PC-9 (cell line): Measurements from ENCODE around the gene AUTS2.

Source experiments
- EZH2 ChIP-seq: fragments of 200-600 bp; sonication (generic); IDR thresholded peaks from 2 replicates; pipeline ENCODE4 v1.8.0; 2017; ENCODE audit warnings: antibody characterized with exemption, low read depth
- TF ChIP-seq, protein P1 (sequence below): fragments of 200-600 bp; sonication (generic); conservative IDR thresholded peaks from 2 replicates; pipeline ENCODE4 v1.6.1; 2017; ENCODE audit warnings: mixed run types, antibody characterized with exemption, mild to moderate bottlenecking, moderate library complexity

- TF ChIP-seq, protein P1, sequence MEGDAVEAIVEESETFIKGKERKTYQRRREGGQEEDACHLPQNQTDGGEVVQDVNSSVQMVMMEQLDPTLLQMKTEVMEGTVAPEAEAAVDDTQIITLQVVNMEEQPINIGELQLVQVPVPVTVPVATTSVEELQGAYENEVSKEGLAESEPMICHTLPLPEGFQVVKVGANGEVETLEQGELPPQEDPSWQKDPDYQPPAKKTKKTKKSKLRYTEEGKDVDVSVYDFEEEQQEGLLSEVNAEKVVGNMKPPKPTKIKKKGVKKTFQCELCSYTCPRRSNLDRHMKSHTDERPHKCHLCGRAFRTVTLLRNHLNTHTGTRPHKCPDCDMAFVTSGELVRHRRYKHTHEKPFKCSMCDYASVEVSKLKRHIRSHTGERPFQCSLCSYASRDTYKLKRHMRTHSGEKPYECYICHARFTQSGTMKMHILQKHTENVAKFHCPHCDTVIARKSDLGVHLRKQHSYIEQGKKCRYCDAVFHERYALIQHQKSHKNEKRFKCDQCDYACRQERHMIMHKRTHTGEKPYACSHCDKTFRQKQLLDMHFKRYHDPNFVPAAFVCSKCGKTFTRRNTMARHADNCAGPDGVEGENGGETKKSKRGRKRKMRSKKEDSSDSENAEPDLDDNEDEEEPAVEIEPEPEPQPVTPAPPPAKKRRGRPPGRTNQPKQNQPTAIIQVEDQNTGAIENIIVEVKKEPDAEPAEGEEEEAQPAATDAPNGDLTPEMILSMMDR, result no peak
- no peak for TF ChIP-seq EZH2
Observed at GRCh38 chr7:69878015-69878414, 279.7 kb downstream of the AUTS2 start.
